NCI-H1436 (cell line): ENCODE results near the gene ACAD9.
"Not testable (repeated sequence)": the region's sequence is repeated elsewhere in the genome, so short reads cannot be mapped to it uniquely, and the experiment has no call there.

ENCODE experiments used
- DNase-seq: peaks from one replicate; lab custom pipeline; 2025; lab: John Stamatoyannopoulos, UW

Gene ACAD9

DNA sequence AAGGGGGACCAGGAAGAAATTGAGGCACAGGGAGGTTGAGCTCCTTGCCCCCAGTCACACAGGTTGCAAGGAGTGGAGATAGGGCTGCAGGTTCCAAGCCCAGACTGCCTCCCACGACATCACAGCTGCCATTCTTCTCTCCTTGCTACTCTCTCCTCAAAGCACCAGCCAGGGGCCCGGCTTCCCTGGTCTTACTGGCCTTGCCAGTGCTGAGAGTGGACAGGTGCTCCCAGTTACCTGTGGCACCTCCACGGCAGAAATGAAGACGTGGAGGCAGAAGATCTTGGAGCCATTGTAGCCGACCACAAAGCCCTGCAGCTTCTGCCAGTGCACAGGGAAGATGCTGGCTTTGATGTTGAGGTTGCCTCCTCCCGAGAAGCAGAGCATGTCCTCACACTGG is 17.9 kb upstream of the ACAD9 start:
- DNase-seq: no peak

DNA sequence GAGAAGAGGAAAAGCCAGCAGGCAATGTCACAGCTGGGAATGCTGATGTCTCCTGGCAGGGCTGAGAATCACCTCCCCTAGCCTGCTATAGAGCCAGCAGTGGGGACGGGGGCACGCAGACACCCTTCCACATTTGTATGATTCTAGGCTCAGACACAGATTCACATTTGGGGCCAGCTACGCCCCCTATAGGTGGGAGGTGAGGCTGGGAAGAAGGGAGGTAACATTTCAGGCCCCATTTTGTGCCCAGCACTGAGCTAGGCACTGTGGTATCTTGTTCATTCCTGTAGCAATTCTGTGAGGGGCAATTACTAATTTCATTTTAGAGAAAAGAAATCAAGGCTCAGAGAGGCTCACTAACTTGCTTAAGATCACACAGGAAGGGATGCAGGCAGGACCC is 15.9 kb upstream of the ACAD9 start:
- DNase-seq: no peak

DNA sequence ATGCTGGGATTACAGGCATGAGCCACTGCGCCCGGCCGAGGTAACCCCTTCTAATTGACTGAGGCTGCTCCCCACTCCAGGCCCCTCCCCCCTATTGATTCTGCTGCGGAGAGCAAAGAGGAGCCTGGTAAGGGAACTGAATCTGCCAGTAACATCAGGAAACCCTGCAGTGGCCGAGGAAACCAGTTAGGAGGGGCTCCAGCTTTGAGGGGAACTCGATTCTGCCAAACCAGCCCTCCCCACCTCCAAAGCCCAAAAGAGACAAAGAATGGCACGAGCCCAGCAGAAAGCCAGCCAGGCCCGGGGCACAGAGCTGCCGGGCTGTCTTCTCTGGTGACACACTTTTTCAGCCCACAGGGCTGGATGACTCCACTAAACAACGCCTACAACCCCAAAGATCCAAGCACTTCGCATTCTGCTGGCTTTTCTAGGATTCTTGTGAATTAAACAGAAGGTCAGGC is 15.0 kb upstream of the ACAD9 start:
- DNase-seq: no peak

DNA sequence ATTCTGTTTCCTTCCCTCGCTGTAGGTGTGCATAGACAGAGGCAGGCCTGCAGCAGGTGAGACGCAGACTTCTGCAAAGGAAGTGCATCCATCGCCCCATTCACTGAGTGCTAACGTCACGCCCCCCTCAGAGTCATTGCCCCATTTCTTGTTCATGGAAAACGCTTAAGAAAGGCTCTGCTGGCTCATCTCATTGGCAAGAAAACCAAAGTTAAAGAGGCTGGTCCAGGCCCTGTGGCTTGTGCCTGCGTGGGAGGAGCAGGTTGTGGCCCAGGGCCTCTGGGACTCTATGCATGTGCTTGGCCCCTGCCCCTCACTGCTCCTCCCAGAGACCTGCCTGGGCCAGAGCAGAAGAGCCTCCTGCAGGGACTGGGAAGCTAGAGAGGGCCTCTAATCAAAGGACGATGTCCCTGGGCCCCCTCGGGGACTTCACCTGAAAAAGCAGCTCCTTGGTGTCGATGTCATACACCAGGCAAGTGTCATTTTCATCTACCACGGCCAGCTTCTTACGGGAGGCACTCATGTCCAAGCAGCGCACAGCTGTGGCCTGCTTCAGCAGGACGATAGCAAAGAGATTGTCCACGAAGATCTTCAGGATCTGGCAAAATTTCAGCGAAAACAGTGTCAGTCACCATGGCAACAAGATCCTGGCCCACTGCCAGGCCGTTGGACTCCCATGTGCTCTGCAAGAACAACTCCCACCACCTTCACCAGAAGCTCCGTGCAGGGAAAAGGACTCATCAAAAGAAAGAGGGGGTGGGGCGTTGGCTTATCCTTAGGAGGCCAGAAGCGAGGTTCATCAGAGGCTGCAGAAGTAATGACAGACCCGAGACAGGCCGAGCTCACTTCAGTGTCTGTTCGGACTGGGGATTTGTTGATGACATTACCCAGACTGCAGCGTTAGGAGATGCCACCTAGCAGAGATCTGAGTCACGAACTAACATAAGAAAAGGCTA is 14.3 kb upstream of the ACAD9 start:
- not testable (repeated sequence) for DNase-seq

DNA sequence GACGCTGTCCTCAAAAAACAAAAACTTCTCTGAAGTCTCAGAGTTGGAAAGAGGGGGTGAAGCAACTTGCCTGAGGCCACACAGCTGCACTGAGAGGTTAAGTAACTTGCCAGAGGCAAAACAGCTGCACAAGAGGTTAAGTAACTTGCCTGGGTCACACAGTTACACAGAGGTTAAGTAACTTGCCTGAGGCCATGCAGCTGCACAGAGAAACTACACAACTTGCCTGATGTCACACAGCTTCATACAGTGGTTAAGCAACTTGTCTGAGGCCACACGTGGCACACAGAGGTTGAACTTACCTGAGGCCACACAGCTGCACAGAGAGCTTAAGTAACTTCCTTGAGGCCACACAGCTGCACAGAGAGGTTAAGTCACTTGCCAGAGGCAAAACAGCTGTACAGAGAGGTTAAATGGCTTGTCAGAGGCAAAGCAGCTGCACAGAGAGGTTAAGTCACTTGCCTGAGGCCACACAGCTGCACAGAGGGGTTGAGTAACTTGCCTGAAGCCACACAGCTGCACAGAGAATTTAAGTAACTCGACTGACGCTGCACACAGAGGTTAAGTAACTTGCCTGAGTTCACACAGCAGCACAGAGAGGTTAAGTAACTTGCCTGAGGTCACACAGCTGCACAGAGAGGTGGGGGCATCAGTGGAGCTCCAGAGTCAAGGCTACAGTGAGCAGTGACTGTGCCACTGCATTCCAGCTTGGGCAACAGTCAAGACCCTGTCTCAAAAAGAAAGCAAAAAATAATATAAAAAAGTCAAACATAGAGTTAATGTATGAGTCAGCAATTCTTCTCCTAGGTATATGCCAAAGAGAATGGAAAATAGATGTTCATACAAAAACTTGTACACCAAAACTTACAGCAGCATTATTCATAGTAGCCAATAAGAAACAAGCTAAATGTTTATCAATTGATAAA is 12.0 kb upstream of the ACAD9 start:
- no peak for DNase-seq

DNA sequence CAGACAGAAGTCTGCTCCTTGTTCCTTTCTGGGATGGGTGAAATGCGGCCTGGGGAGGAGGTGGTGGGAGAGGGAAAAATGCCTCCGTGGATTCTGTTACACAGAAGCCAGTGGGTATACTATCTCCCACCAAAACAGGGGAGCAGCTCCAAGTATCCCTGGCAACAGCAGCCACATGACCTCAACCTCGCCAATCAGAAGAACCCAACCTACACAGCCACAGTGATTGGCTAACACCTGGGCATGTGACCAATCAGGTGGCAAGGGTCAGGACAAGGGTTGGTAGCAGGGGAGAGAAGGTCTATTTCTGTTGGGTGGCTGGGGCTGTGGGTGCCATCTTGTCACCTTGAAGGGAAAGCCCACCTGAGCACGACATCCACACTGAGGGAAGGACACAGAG is 9.1 kb upstream of the ACAD9 start:
- DNase-seq: no peak

DNA sequence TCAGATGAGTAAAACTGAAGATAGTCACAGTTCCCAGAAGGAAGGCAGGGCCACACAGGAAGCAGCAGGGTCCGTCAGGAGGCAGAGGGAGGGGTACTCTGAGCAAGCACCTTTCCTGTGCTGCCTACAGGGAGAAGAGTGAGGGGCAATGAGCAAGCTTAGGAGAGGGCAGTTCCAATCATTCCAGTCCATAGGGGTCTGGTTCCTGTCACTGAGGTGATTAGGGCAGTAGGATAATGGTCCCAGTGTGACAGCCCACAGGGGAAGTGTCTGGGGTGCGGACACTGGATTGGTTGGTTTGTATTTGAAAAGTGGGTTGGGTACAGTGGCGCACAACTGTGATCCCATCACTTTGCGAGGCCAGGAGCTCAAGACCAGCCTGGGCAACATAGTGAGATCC is 7.1 kb upstream of the ACAD9 start:
- no peak for DNase-seq

DNA sequence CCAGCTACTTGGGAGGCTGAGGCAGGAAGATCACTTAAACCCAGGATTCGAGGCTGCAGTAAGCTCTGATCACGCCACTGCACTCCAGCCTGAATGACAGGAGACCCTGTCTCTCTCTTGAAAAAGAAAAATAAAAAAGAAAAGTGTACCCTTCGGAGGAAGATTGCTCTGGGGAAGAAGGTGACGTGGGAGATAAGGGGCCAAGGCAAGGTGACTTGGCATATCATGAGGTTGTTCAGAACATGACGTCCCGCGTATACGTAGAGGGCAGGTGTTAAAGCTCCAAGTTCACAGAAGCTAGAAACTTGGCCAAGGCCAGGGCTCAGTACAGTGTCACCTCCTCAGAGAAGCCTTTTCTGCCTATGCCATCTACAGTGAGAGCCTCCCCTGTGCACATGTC is 6.7 kb upstream of the ACAD9 start:
- DNase-seq: no peak

DNA sequence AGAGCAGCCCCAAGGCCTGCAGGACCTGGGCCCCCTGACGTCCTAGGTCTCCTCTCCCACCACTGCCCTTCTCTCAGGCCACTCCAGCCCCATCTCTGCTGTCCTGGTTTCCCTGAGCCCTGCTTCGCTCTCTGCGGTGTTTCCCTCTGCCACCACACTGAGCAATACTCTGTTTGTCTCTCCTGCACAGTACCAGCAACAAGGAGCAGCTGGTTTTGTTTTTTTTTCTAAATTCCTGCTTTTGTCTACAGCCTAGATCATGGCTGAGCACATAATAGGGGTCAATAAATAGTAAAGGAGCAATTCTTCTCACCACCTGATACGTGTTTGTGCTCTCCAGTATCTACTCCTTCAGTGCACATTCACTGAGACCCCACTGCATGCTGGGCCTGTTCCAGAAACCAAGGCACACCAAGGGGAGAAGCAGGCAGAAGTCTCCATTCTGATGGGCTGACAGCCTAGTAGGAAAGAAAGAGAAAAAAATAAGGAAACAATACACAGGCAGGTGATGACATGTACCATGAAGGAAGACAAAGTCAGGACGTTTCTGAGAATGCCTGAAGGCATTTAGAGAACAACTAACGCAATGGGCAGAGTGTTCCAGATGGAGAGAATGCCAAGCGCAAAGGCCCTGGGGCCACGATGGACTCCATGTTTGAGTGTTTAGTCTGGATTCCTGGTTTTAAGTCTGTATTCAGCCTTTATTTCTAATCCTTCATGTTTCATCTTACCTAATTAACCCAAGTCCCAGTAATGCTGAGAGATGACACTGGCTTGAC is 6.0 kb upstream of the ACAD9 start:
- no peak for DNase-seq

DNA sequence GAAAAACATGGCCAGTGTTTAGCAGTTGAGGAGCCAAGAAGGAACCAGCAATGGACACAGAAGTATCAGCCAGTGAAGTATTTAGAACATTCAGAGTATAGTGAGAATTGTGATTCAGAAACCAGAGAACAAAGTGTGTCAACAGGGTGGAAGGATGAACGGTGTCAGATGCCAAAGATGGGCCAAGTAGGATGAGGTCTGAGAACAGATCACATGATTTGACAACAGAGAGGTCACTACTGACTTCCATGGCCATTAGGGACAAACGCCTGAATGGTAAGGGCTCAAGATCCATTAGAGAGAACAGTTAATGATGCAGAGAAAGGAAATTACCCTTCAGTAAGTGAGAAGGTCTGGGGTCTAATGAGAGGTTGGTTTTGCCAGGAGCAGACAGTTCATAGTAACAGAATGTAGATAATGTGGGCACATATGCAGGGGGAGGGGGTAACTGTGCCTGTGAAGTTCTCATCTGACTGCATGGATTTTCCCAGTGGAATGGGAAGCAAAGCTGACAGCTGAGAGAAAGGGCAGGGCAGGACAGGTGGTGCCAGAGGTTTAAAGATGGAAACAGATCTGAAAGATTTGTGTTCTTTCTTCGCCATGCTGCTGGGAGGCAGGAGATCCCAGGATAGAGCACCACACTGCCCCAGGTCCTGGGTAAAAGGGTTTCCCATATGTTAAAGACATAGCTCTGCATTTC is 4.8 kb upstream of the ACAD9 start:
- DNase-seq: no peak

DNA sequence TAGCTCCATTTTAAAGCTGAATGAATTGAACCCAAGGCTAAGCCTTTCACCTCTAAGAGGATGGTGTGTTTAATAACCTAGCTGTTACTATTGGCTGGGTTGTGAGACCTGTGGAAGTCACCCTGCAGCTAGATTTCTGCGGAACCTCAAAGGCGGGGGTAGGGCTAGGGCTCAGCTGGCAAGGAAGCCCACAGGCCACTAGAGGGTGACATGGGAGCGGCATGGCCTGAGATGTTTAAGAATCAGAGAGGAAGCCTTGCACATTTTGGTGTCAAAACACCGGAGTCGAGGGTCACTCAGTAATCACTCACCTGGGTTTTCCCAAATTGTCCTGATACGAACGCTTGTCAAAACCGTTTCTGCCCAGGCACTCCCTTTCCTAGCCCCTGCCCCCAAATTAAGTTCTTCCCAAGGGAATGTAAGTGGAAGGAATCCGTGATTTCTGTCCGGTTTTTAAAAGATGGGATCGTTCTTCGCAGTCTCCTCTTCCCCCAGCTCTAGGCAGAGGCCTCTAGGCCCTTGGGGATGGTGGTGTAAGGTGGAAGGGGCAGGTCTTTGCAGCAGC is 3.8 kb upstream of the ACAD9 start:
- DNase-seq: no peak

DNA sequence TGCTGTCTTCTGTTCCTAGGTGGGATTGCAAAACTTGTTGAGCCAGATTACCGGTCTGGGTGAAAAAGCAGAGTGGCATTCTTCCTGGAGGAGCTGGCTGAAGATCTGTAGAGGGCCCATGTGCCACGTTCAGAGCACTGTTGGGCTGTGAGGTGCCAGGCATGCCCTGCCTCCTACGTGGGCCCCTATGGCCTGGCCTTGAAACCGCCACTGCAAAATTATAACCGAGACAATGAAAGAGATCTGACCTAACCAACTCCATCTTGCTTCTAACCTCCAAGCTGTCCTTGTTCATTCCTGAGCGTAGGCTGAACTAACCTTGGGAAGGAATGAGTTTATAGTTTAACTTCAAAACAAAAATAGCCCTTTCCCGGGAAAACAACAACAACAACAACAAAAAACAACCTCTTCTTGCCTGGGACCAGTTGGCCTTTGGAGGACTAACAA is 1.4 kb upstream of the ACAD9 start:
- no peak for DNase-seq

DNA sequence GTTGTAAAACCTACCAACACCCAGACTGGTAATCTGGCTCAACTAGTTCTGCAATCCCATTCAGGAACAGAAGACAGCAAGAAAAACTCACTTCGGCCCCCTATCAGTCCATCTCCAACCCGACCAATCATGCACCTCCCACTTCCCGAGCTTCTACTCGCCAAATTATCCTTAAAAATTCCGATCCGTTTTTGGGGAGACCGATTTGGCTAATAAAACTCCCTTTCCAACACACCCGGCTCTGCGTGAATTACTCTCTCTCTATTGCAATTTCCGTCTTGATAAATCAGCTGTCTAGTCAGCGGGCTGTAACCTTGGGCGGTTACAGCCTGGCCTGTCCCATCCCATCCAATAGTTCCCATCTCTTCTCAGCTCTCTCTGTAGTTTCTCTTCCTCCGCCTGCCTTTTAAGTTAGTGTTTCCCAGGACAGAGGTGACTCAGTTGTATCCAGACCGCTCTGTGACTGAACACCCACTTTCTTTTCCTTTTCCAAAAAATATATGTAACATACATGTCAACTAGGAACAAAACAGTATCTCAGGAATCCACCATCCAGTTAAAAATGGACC is 780 bp upstream of the ACAD9 start:
- DNase-seq: no peak

DNA sequence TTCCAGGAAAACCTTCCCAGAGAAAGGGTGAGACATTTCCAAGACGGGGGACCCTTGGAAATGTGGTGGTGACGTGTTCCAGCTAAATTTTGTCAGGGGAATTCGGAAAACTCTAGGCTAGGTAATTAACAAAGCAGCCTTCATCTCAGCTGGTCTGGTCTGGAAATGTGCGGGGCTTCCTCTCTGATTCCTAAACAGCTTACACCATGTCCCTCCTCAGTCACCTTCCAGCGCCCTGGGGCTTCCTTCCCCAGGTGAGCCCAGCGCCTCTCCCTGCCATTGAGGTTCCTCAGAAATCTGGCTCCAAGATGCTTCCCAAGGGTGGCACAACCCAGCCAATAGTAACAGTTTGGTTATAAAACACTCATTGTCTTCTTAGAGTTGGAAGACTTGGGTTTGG is 571 bp downstream of the ACAD9 start:
- DNase-seq: no peak

DNA sequence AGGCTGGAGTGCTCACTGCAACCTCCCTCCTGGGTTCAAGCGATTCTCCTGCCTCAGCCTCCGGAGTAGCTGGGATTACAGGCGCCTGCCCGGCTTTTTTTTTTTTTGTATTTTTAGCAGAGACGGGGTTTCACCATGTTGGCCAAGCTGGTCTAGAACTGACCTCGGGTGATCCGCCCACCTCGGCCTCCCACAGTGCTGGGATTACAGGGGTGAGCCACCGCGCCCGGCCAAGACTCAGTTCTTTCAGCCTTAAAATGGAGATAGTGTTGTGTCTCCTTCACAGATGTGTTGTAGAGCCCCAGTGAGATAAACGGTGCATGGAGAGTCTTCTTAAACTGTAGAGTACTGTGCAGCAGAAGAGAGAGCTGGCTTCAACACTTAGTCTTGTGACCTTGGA is 1.0 kb downstream of the ACAD9 start:
- DNase-seq: not testable (repeated sequence)

DNA sequence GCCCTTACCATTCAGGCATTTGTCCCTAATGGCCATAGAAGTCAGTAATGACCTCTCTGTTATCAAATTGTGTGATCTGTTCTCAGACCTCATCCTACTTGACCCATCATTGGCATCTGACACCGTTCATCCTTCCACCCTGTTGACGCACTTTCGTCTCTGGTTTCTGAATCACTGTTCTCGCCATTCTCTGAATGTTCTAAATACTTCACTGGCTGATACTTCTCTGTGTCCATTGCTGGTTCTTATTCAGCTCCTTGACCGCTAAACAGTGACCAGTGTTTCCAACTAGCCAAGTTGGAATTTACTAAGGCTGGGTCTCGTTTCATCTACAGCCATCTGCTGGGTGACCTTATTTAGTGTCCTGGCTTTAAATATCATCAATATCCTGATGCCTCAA is 2.2 kb downstream of the ACAD9 start:
- DNase-seq: no peak

DNA sequence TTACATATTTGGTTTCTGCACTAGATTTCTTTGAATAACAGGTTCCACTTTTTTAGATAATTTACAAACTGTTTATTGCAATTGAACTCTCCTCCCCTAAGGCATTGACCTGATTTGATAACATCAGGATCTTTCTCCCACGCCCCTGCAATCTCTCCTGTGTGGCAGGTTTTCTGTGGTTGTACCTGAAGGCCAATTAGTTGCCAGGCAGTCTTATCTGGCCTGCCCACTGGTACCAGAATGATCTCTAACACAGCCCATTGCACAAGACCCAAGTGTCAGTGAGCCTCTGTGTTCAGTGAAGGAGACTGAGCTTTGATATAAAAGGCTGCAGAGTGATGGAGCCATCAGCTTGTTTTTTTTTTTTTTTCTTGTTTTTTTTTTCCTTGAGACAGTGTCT is 3.3 kb downstream of the ACAD9 start:
- DNase-seq: no peak

DNA sequence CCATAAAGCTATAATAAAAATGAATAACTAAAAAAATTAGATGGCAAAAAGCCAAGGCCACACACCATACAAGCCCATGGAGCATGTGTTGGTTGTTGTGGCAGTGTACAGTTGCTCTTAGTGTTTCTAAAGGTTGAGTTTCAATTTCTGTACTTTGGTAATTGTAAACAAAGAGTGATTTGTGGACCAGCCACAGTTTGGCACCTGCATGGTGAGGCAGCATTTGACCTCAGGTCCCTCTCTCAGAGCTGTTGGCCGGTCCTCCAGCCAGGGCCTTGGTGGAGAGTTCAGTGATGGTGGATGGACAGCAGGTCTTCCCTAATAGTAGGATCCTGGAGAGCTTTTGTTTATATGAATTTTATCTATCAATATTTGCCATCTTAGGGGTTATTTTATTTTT is 5.6 kb downstream of the ACAD9 start:
- DNase-seq: no peak

DNA sequence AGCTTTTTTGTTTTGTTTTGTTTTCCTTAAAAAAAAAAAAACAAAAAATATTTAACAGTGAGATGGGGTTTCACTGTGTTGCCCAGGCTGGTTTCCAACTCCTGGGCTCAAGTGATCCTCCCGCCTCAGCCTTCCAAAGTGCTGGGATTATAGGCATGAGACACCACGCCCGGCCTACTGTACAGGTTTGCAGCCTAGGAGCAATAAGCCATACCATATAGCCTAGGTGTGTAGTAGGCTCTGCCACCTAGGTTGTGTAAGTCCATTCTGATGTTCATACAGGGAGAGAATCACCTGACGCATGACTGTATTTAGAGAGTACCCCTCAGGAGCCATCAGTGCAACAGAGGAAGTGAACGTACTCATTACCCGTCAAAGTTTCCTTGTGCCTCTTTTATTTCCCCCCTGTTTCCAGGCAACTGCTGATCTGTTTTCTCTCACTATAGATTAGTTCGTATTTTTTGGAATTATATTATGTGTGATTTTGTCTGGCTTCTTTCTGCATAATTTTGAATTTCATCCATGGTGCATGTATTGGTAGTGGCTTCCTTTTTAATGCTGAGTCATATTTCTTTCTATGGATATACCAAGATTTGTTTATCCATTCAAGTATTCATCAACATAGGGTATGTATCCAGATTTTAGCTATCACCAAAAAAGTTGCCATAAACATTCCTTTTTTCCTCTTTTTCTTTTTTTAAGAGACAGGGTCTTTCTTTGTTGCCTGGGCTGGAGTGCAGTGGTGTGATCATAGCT is 9.9 kb downstream of the ACAD9 start:
- no peak for DNase-seq
